HEK293 (cell line): ENCODE data around the gene CAPN15.

Source experiments
- CTCF ChIA-PET: fragments of 350-600 bp; formaldehyde crosslinking; extraction: SDS; loops from one replicate; lab custom pipeline; 2021; ENCODE audit warnings: antibody characterized with exemption; lab: Yijun Ruan, JAX
- POLR2A ChIA-PET: fragments of 300-600 bp; formaldehyde crosslinking; extraction: SDS; loops from one replicate; lab custom pipeline; 2020; ENCODE audit warnings: antibody characterized with exemption, inconsistent platforms; lab: Yijun Ruan, JAX
- H3K27ac ChIP-seq: fragments of 200-500 bp; sonication (Bioruptor generic); 2 replicates; pipeline ENCODE4 v1.5.1; 2014; ENCODE audit warnings: low read depth, low read length, control low read depth, inconsistent platforms; ENCODE audit errors: extremely low read depth
- H3K36me3 ChIP-seq, 2 experiments: fragments of 200-500 bp in 1 of 2; sonication (Bioruptor generic) in 1 of 2; 1 replicate in 1 of 2; 2 replicates in 1 of 2; pipeline ENCODE4 v1.5.1; 2014 to 2017; ENCODE audit warnings: inconsistent platforms in 2 of 2, low read length in 2 of 2; ENCODE audit not compliant: control insufficient read depth in 2 of 2, insufficient read depth in 1 of 2
- H3K4me1 ChIP-seq: fragments of 200-500 bp; sonication (Bioruptor generic); 2 replicates; pipeline ENCODE4 v1.5.1; 2014; ENCODE audit warnings: mild to moderate bottlenecking, low read length, inconsistent platforms; ENCODE audit not compliant: control insufficient read depth, insufficient read depth
- H3K4me3 ChIP-seq: 2 replicates; pipeline ENCODE4 v1.5.1; 2011; ENCODE audit warnings: low read depth, mild to moderate bottlenecking, control low read depth, low read length, moderate library complexity
- H3K9me3 ChIP-seq: fragments of 200-500 bp; sonication (Bioruptor generic); 2 replicates; pipeline ENCODE4 v1.5.1; 2014; ENCODE audit warnings: low read depth, low read length, inconsistent platforms; ENCODE audit not compliant: control insufficient read depth, insufficient read depth
- EGR2 ChIP-seq: fragments of 450-650 bp; formaldehyde crosslinking; IDR thresholded peaks from 2 replicates; pipeline ENCODE4 v1.5.1; 2016; ENCODE audit warnings: low read depth, missing biosample characterization, missing genetic modification characterization
- KLF16 ChIP-seq: fragments of 450-650 bp; formaldehyde crosslinking; IDR thresholded peaks from 2 replicates; pipeline ENCODE4 v1.5.1; 2017; ENCODE audit warnings: missing biosample characterization, missing genetic modification characterization
- SP2 ChIP-seq: fragments of 450-650 bp; formaldehyde crosslinking; IDR thresholded peaks from 2 replicates; pipeline ENCODE4 v1.5.1; 2016; ENCODE audit warnings: missing biosample characterization, missing genetic modification characterization
- ZNF155 ChIP-seq: fragments of 450-650 bp; formaldehyde crosslinking; IDR thresholded peaks from 2 replicates; pipeline ENCODE4 v1.5.1; 2016; ENCODE audit warnings: missing biosample characterization, missing genetic modification characterization
- ZNF202 ChIP-seq: fragments of 450-650 bp; formaldehyde crosslinking; IDR thresholded peaks from 2 replicates; pipeline ENCODE4 v1.5.1; 2016; ENCODE audit warnings: missing biosample characterization, missing genetic modification characterization, borderline replicate concordance
- ZNF239 ChIP-seq: fragments of 450-650 bp; formaldehyde crosslinking; IDR thresholded peaks from 2 replicates; pipeline ENCODE4 v1.5.1; 2016; ENCODE audit warnings: missing biosample characterization, missing genetic modification characterization
- ZNF274 ChIP-seq, 2 experiments: fragments of 200-500 bp in 1 of 2; fragments of 450-650 bp in 1 of 2; sonication (Bioruptor generic) in 1 of 2; formaldehyde crosslinking in 1 of 2; IDR thresholded peaks; 2 replicates each; pipeline versions ENCODE4 v1.5.1 to v1.6.1; 2014 to 2016; ENCODE audit warnings: borderline replicate concordance in 1 of 2, inconsistent platforms in 1 of 2, low read length in 1 of 2, missing biosample characterization in 1 of 2, missing genetic modification characterization in 1 of 2
- ZNF341 ChIP-seq: fragments of 450-650 bp; formaldehyde crosslinking; IDR thresholded peaks from 2 replicates; pipeline ENCODE4; 2016; ENCODE audit warnings: low read depth, missing biosample characterization, missing genetic modification characterization
- ZNF416 ChIP-seq: fragments of 450-650 bp; formaldehyde crosslinking; IDR thresholded peaks from 2 replicates; pipeline ENCODE4 v1.5.1; 2016; ENCODE audit warnings: missing biosample characterization, missing genetic modification characterization
- ZNF473 ChIP-seq: fragments of 450-650 bp; formaldehyde crosslinking; IDR thresholded peaks from 2 replicates; pipeline ENCODE4 v1.5.1; 2017; ENCODE audit warnings: missing biosample characterization, missing genetic modification characterization
- ZNF571 ChIP-seq: fragments of 450-650 bp; formaldehyde crosslinking; IDR thresholded peaks from 2 replicates; pipeline ENCODE4 v1.5.0; 2017; ENCODE audit warnings: missing biosample characterization, missing genetic modification characterization
- ZNF677 ChIP-seq: fragments of 450-650 bp; IDR thresholded peaks from 2 replicates; pipeline ENCODE4 v1.5.0; 2018; ENCODE audit warnings: missing biosample characterization, mild to moderate bottlenecking, missing genetic modification characterization, moderate library complexity
- TF ChIP-seq, protein P1 (sequence below): fragments of 450-650 bp; formaldehyde crosslinking; IDR thresholded peaks from 2 replicates; pipeline ENCODE4 v1.5.1; 2016; ENCODE audit warnings: missing biosample characterization, missing genetic modification characterization
- TF ChIP-seq, protein P2 (sequence below): fragments of 450-650 bp; formaldehyde crosslinking; IDR thresholded peaks from 2 replicates; pipeline ENCODE4 v1.5.1; 2016; ENCODE audit warnings: missing biosample characterization, missing genetic modification characterization
- TF ChIP-seq, protein P3 (sequence below): fragments of 450-650 bp; formaldehyde crosslinking; IDR thresholded peaks from 2 replicates; pipeline ENCODE4 v1.5.1; 2016; ENCODE audit warnings: missing biosample characterization, missing genetic modification characterization
- TF ChIP-seq, protein P4 (sequence below): fragments of 450-650 bp; formaldehyde crosslinking; conservative IDR thresholded peaks from 2 replicates; pipeline ENCODE4 v1.5.1; 2016; ENCODE audit warnings: low read depth, missing biosample characterization, missing genetic modification characterization
- TF ChIP-seq, protein P5 (sequence below): fragments of 450-650 bp; formaldehyde crosslinking; IDR thresholded peaks from 2 replicates; pipeline ENCODE4 v1.5.1; 2016; ENCODE audit warnings: missing biosample characterization, missing genetic modification characterization
- TF ChIP-seq, protein P6 (sequence below): fragments of 450-650 bp; formaldehyde crosslinking; IDR thresholded peaks from 2 replicates; pipeline ENCODE4 v1.5.1; 2016; ENCODE audit warnings: missing biosample characterization, missing genetic modification characterization

The CAPN15 gene

DNA sequence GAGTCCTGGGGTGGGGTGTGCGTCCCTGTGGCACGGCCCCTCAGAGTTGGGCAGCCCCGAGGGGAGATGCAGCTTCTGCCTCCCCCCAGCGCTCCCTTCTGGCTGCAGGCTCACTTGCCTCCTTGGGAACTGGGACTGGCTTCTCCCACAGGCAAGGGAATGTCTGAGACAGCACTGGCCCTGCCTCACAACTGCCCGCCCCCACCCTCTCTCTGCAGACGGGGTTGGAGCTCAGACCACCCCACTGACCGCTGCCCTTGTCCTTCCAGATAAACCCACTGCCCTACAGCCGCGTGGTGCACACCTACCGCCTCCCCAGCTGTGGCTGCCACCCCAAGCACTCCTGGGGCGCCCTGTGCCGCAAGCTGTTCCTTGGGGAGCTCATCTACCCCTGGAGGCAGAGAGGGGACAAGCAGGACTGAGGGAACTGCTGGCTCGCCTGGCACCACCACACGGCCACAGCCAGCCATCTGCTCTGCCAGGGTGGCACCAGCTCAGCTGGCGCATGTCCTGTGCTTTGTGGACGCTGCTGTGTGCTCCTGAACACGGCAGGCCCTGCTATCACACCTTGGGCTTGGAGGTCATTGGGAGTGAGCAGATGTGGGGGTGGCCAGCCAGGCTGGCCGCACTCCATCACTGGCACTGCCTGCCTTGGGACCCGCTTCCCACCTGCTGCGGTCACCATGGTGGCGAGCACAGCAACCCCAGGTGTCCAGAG, 55.3 kb downstream of the CAPN15 start:
- Histone ChIP-seq H3K4me3 (no peak overlapping the region), H3K9me3 (no peaks in the 10 kb centered on the region), H3K27ac (no peak overlapping the region), H3K4me1 (0 out of 2 replicates have a peak, but pooled peaks cover 1% of the 10 kb centered on the region), H3K36me3 (peaks cover 0 to 22% of the 10 kb centered on the region in 2 experiments; a peak in 1 of 3 replicates)
- CTCF ChIA-PET, result interaction anchor here (0.7 kb wide), 1 partner anchor 476 kb away, joined by 3 read pairs; no protein-coding TSS in a partner anchor
- POLR2A ChIA-PET, result no interaction called here
- TF ChIP-seq ZNF341 (tag by site-specific recombination), result peak; percentile 68
- TF ChIP-seq, protein P1, sequence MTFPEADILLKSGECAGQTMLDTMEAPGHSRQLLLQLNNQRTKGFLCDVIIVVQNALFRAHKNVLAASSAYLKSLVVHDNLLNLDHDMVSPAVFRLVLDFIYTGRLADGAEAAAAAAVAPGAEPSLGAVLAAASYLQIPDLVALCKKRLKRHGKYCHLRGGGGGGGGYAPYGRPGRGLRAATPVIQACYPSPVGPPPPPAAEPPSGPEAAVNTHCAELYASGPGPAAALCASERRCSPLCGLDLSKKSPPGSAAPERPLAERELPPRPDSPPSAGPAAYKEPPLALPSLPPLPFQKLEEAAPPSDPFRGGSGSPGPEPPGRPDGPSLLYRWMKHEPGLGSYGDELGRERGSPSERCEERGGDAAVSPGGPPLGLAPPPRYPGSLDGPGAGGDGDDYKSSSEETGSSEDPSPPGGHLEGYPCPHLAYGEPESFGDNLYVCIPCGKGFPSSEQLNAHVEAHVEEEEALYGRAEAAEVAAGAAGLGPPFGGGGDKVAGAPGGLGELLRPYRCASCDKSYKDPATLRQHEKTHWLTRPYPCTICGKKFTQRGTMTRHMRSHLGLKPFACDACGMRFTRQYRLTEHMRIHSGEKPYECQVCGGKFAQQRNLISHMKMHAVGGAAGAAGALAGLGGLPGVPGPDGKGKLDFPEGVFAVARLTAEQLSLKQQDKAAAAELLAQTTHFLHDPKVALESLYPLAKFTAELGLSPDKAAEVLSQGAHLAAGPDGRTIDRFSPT (tag by site-specific recombination), result peak; percentile 71
- TF ChIP-seq, protein P2, sequence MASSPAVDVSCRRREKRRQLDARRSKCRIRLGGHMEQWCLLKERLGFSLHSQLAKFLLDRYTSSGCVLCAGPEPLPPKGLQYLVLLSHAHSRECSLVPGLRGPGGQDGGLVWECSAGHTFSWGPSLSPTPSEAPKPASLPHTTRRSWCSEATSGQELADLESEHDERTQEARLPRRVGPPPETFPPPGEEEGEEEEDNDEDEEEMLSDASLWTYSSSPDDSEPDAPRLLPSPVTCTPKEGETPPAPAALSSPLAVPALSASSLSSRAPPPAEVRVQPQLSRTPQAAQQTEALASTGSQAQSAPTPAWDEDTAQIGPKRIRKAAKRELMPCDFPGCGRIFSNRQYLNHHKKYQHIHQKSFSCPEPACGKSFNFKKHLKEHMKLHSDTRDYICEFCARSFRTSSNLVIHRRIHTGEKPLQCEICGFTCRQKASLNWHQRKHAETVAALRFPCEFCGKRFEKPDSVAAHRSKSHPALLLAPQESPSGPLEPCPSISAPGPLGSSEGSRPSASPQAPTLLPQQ (tag by site-specific recombination), result 0 out of 2 replicates have a peak, but pooled peaks have one; percentile 6
- TF ChIP-seq ZNF155 (tag by site-specific recombination), result no peak
- TF ChIP-seq ZNF473 (tag by site-specific recombination), result no peak

DNA sequence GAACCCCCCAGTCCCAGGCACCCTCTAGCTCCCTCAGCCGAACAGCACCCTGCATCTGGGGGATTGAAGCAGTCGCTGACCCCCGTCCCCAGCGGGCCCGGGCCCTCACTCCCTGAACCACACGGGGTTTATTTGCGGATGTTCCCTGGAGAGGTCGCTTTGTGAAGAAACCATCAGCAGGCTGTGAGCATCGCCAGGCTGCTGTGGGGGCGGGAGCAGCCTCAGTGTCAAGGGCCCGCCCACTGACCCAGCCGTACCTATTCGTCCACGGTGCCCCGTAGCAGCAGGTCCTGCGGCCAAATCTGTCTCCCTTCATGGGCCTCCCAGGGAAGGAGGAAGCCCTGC, 55.9 kb downstream of the CAPN15 start:
- ChIA-PET CTCF (no interaction called here), POLR2A (interaction anchor here (0.6 to 1.2 kb wide), 3 partner anchors 11 to 38 kb away, joined by 3 read pairs; no protein-coding TSS in a partner anchor)
- H3K27ac ChIP-seq, result no peak overlapping the region
- H3K4me1 ChIP-seq, result peaks cover 5% of the 10 kb centered on the region; the same call in 1 of the 2 replicates
- peaks cover 0 to 22% of the 10 kb centered on the region in 2 experiments; a peak in 1 of 3 replicates for H3K36me3 ChIP-seq
- H3K4me3 ChIP-seq, result no peak overlapping the region
- H3K9me3 ChIP-seq, result no peaks in the 10 kb centered on the region
- TF ChIP-seq ZNF416 (tag by site-specific recombination) (no peak), ZNF202 (tag by site-specific recombination) (no peak), SP2 (tag by site-specific recombination) (peak; percentile 47), EGR2 (tag by site-specific recombination) (peak; percentile 58), ZNF677 (tag by site-specific recombination) (no peak), ZNF239 (tag by site-specific recombination) (no peak), ZNF571 (tag by site-specific recombination) (no peak), ZNF274 (IDR thresholded peaks at IDR 0.05; ENCODE audit: low read length) (no peak), ZNF274 (tag by site-specific recombination; IDR thresholded peaks at IDR 0.05; ENCODE audit: borderline replicate concordance) (no peak), KLF16 (tag by site-specific recombination) (no peak)
- TF ChIP-seq, protein P3, sequence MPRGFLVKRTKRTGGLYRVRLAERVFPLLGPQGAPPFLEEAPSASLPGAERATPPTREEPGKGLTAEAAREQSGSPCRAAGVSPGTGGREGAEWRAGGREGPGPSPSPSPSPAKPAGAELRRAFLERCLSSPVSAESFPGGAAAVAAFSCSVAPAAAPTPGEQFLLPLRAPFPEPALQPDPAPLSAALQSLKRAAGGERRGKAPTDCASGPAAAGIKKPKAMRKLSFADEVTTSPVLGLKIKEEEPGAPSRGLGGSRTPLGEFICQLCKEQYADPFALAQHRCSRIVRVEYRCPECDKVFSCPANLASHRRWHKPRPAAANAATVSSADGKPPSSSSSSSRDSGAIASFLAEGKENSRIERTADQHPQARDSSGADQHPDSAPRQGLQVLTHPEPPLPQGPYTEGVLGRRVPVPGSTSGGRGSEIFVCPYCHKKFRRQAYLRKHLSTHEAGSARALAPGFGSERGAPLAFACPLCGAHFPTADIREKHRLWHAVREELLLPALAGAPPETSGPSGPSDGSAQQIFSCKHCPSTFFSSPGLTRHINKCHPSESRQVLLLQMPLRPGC (tag by site-specific recombination), result no peak
- TF ChIP-seq, protein P4, sequence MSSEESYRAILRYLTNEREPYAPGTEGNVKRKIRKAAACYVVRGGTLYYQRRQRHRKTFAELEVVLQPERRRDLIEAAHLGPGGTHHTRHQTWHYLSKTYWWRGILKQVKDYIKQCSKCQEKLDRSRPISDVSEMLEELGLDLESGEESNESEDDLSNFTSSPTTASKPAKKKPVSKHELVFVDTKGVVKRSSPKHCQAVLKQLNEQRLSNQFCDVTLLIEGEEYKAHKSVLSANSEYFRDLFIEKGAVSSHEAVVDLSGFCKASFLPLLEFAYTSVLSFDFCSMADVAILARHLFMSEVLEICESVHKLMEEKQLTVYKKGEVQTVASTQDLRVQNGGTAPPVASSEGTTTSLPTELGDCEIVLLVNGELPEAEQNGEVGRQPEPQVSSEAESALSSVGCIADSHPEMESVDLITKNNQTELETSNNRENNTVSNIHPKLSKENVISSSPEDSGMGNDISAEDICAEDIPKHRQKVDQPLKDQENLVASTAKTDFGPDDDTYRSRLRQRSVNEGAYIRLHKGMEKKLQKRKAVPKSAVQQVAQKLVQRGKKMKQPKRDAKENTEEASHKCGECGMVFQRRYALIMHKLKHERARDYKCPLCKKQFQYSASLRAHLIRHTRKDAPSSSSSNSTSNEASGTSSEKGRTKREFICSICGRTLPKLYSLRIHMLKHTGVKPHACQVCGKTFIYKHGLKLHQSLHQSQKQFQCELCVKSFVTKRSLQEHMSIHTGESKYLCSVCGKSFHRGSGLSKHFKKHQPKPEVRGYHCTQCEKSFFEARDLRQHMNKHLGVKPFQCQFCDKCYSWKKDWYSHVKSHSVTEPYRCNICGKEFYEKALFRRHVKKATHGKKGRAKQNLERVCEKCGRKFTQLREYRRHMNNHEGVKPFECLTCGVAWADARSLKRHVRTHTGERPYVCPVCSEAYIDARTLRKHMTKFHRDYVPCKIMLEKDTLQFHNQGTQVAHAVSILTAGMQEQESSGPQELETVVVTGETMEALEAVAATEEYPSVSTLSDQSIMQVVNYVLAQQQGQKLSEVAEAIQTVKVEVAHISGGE, result no peak
- TF ChIP-seq, protein P5, sequence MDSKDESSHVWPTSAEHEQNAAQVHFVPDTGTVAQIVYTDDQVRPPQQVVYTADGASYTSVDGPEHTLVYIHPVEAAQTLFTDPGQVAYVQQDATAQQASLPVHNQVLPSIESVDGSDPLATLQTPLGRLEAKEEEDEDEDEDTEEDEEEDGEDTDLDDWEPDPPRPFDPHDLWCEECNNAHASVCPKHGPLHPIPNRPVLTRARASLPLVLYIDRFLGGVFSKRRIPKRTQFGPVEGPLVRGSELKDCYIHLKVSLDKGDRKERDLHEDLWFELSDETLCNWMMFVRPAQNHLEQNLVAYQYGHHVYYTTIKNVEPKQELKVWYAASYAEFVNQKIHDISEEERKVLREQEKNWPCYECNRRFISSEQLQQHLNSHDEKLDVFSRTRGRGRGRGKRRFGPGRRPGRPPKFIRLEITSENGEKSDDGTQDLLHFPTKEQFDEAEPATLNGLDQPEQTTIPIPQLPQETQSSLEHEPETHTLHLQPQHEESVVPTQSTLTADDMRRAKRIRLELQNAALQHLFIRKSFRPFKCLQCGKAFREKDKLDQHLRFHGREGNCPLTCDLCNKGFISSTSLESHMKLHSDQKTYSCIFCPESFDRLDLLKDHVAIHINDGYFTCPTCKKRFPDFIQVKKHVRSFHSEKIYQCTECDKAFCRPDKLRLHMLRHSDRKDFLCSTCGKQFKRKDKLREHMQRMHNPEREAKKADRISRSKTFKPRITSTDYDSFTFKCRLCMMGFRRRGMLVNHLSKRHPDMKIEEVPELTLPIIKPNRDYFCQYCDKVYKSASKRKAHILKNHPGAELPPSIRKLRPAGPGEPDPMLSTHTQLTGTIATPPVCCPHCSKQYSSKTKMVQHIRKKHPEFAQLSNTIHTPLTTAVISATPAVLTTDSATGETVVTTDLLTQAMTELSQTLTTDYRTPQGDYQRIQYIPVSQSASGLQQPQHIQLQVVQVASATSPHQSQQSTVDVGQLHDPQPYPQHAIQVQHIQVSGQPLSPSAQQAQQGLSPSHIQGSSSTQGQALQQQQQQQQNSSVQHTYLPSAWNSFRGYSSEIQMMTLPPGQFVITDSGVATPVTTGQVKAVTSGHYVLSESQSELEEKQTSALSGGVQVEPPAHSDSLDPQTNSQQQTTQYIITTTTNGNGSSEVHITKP (tag by site-specific recombination), result no peak
- TF ChIP-seq, protein P6, sequence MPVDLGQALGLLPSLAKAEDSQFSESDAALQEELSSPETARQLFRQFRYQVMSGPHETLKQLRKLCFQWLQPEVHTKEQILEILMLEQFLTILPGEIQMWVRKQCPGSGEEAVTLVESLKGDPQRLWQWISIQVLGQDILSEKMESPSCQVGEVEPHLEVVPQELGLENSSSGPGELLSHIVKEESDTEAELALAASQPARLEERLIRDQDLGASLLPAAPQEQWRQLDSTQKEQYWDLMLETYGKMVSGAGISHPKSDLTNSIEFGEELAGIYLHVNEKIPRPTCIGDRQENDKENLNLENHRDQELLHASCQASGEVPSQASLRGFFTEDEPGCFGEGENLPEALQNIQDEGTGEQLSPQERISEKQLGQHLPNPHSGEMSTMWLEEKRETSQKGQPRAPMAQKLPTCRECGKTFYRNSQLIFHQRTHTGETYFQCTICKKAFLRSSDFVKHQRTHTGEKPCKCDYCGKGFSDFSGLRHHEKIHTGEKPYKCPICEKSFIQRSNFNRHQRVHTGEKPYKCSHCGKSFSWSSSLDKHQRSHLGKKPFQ (tag by site-specific recombination), result no peak
